ENCODE data around the gene RXRG.
"Not testable (repeated sequence)": the region's sequence is repeated elsewhere in the genome, so short reads cannot be mapped to it uniquely, and the experiment has no call there.

The RXRG gene

DNA sequence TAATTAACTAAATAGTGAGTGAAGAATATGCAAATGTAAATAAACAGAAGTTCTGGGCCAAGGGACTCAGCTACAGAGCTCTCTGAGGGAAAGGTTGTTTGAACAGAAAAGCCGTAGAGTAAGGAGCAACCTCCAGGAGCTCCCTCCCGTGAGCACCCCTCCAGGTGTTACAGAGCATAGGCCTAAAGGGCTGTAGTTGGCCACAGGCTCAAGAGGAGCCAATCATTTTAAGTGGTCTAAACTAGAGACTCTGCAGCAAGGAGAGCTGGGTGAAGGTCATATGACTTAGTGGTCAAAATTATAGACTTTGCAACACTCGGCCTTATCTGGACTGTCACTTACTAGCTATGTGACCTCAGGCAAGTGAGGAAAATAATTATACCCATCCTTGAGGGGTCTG, 19.1 kb upstream of the RXRG start:
- H3K4me2 ChIP-seq (ENCODE audit: low read length), result no peak overlapping the region
- H3K4me1 ChIP-seq, result no peaks in the 10 kb centered on the region
- TF ChIP-seq, protein P1, sequence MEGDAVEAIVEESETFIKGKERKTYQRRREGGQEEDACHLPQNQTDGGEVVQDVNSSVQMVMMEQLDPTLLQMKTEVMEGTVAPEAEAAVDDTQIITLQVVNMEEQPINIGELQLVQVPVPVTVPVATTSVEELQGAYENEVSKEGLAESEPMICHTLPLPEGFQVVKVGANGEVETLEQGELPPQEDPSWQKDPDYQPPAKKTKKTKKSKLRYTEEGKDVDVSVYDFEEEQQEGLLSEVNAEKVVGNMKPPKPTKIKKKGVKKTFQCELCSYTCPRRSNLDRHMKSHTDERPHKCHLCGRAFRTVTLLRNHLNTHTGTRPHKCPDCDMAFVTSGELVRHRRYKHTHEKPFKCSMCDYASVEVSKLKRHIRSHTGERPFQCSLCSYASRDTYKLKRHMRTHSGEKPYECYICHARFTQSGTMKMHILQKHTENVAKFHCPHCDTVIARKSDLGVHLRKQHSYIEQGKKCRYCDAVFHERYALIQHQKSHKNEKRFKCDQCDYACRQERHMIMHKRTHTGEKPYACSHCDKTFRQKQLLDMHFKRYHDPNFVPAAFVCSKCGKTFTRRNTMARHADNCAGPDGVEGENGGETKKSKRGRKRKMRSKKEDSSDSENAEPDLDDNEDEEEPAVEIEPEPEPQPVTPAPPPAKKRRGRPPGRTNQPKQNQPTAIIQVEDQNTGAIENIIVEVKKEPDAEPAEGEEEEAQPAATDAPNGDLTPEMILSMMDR (IDR thresholded peaks at IDR 0.05), result no peak
- H3K4me3 ChIP-seq (ENCODE audit: low read depth, low read length), result no peak overlapping the region
- H3K79me2 ChIP-seq, result no peaks in the 10 kb centered on the region
- no peak overlapping the region for H3K9ac ChIP-seq
- H2AFZ ChIP-seq, result no peak overlapping the region
- no peaks in the 10 kb centered on the region for H3K27me3 ChIP-seq (ENCODE audit: control insufficient read depth, insufficient read depth, low read length)
- H3K27ac ChIP-seq, result no peak overlapping the region
- H3K9me3 ChIP-seq (ENCODE audit: control insufficient read depth, low read length), result no peaks in the 10 kb centered on the region
- H3K36me3 ChIP-seq (ENCODE audit: control insufficient read depth, insufficient read depth, low read length), result no peaks in the 10 kb centered on the region

DNA sequence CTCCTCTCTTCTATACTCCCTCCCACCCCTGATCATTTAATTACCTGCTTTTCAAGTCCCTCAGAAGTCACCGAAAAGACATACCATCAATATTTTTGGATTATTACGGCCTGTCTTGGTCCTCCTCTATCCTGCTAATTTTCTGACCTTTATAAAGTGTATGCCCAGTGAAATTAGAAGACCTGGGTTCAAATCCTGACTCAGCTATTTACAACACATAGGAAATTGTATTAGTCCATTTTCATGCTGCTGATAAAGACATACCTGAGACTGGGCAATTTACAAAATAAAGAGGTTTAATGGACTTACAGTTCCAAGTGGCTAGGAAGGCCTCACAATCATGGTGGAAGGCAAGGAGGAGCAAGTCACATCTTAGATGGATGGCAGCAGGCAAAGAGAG, 14.8 kb upstream of the RXRG start:
- not testable (repeated sequence) for H3K9ac ChIP-seq; H3K27me3 ChIP-seq (ENCODE audit: control insufficient read depth, insufficient read depth, low read length); H3K4me1 ChIP-seq; H3K4me2 ChIP-seq (ENCODE audit: low read length); H3K27ac ChIP-seq; H3K79me2 ChIP-seq; H3K36me3 ChIP-seq (ENCODE audit: control insufficient read depth, insufficient read depth, low read length); H3K9me3 ChIP-seq (ENCODE audit: control insufficient read depth, low read length); H2AFZ ChIP-seq; H3K4me3 ChIP-seq (ENCODE audit: low read depth, low read length)

DNA sequence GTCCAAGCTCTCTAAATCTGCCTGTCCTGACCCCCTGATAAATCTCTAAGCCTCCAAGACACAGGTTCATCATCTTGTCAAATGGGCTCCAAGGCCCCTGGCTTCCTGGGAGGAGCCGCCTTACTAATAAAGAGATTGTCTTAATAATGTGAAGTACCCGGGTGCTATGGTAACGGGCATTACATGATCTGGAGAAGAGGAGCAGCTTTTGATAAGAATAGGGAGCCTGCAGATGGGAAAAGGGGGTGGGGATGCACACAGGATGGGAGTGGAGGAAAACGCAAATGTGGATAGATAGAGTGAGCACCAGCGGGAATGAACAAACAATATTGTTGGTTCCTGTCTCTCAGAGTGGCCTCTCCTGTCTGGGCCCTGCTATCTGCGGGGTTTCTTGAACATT, 11.9 kb upstream of the RXRG start:
- Histone ChIP-seq H3K27me3 (ENCODE audit: control insufficient read depth, insufficient read depth, low read length) (no peaks in the 10 kb centered on the region), H3K27ac (no peak overlapping the region), H2AFZ (no peak overlapping the region), H3K9me3 (ENCODE audit: control insufficient read depth, low read length) (no peaks in the 10 kb centered on the region), H3K79me2 (no peaks in the 10 kb centered on the region), H3K4me3 (ENCODE audit: low read depth, low read length) (no peak overlapping the region), H3K4me2 (ENCODE audit: low read length) (no peak overlapping the region), H3K36me3 (ENCODE audit: control insufficient read depth, insufficient read depth, low read length) (no peaks in the 10 kb centered on the region), H3K9ac (no peak overlapping the region), H3K4me1 (no peaks in the 10 kb centered on the region)
- TF ChIP-seq, protein P1 (IDR thresholded peaks at IDR 0.05), result no peak

DNA sequence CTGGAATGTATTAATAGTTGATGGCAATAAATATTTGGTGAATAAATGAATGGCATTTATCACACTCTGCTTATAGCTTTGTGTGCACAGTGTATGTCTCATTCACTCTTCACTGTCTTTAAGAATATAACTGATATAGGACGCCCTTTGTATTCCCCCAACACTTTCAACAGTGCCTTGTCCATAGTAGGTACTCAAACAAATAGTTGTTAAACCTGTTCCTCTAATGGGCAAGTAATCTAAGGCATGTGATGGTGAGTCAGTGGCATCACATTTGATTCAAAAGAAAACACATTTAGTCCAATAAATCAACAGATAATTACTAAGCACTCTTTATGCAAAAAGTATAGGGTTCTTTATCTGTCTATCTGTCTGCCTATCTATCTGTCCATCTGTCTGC, 11.2 kb upstream of the RXRG start:
- TF ChIP-seq, protein P1 (IDR thresholded peaks at IDR 0.05), result no peak
- no peaks in the 10 kb centered on the region for H3K27me3 ChIP-seq (ENCODE audit: control insufficient read depth, insufficient read depth, low read length)
- no peak overlapping the region for H3K4me3 ChIP-seq (ENCODE audit: low read depth, low read length)
- no peaks in the 10 kb centered on the region for H3K36me3 ChIP-seq (ENCODE audit: control insufficient read depth, insufficient read depth, low read length)
- no peak overlapping the region for H3K27ac ChIP-seq
- H3K9ac ChIP-seq, result no peak overlapping the region
- H3K79me2 ChIP-seq, result no peaks in the 10 kb centered on the region
- no peak overlapping the region for H3K4me2 ChIP-seq (ENCODE audit: low read length)
- H3K4me1 ChIP-seq, result no peaks in the 10 kb centered on the region
- H2AFZ ChIP-seq, result no peak overlapping the region
- no peaks in the 10 kb centered on the region for H3K9me3 ChIP-seq (ENCODE audit: control insufficient read depth, low read length)

DNA sequence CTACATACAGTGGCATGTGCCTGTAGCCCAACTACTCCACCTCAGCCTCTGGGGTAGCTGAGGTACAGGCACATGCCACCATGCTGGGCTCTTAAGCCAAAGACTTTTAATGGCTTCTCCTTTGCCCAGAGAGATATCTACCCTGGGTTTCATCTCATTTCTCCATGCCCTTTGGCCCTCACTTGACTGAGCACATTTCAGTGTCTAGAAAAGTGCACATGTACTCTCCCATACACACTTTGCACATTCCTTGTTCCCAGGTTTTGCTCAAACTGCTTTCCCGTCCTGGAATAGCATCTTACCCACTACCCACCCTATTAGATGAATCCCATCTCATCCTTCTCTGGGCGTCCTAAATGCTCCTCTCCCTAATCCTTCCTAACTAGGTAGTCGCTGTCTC, 10.2 kb upstream of the RXRG start:
- H3K9ac ChIP-seq, result no peak overlapping the region
- no peaks in the 10 kb centered on the region for H3K27me3 ChIP-seq (ENCODE audit: control insufficient read depth, insufficient read depth, low read length)

More for the DNA sequence above, 10.2 kb upstream of the RXRG start:
- Histone ChIP-seq H2AFZ (no peak overlapping the region), H3K4me3 (ENCODE audit: low read depth, low read length) (no peak overlapping the region), H3K9me3 (ENCODE audit: control insufficient read depth, low read length) (no peaks in the 10 kb centered on the region), H3K27ac (no peak overlapping the region), H3K36me3 (ENCODE audit: control insufficient read depth, insufficient read depth, low read length) (no peaks in the 10 kb centered on the region), H3K4me1 (no peaks in the 10 kb centered on the region), H3K79me2 (no peaks in the 10 kb centered on the region), H3K4me2 (ENCODE audit: low read length) (no peak overlapping the region)
- TF ChIP-seq, protein P1 (IDR thresholded peaks at IDR 0.05), result no peak
